ENCODE measurements around the gene RNF168.

Gene RNF168

GRCh38 chr3:196503196-196504076 is at the start of gene RNF168:
TSS of gene RNF168 (minus strand) at chr3:196503768. CDS start at chr3:196503173, 595 bp downstream.
- Histone ChIP-seq H3K27ac (ENCODE audit: extremely low read depth, low read depth, low read length) (peak within 1 kb of the TSS; percentile 89), H3K36me3 (ENCODE audit: control insufficient read depth in 2 of 2, insufficient read depth in 1 of 2, low read length in 2 of 2) (no peaks in the 10 kb centered on the region), H3K4me3 (ENCODE audit: low read depth, low read length) (peak within 1 kb of the TSS; percentile 91), H3K9me3 (ENCODE audit: control insufficient read depth, insufficient read depth, low read depth, low read length) (no peaks in the 10 kb centered on the region), H3K4me1 (ENCODE audit: control insufficient read depth, insufficient read depth, low read length) (no peaks in the 10 kb centered on the region)
- ChIA-PET POLR2A (interaction anchor here (0.5 to 1.1 kb wide), 3 partner anchors 14 to 345 kb away, joined by 3 to 10 read pairs (median 9); partner anchors contain the start of gene UBXN7), CTCF (interaction anchor here (1.0 kb wide), 1 partner anchor 11 kb away, joined by 5 read pairs; no protein-coding TSS in a partner anchor)
- TF ChIP-seq ZNF133 (tag by site-specific recombination; IDR thresholded peaks at IDR 0.05) (no peak), ZNF677 (tag by site-specific recombination; IDR thresholded peaks at IDR 0.05) (no peak), ZNF571 (tag by site-specific recombination; IDR thresholded peaks at IDR 0.05) (no peak), REST (tag by site-specific recombination; IDR thresholded peaks at IDR 0.05) (no peak), FEZF1 (tag by site-specific recombination; IDR thresholded peaks at IDR 0.05) (no peak), ZNF488 (tag by site-specific recombination; IDR thresholded peaks at IDR 0.05) (no peak), ZNF623 (tag by site-specific recombination; IDR thresholded peaks at IDR 0.05) (no peak), ZNF645 (tag by site-specific recombination; IDR thresholded peaks at IDR 0.05) (no peak), INSM2 (tag by site-specific recombination; IDR thresholded peaks at IDR 0.05) (peak; percentile 80), PRDM1 (tag by site-specific recombination; IDR thresholded peaks at IDR 0.05) (0 out of 2 replicates have a peak, but pooled peaks have one; percentile 9), KLF16 (tag by site-specific recombination; IDR thresholded peaks at IDR 0.05) (no peak), ZNF10 (tag by site-specific recombination; IDR thresholded peaks at IDR 0.05) (no peak), ZSCAN5A (tag by site-specific recombination; IDR thresholded peaks at IDR 0.05) (no peak), ZNF311 (tag by site-specific recombination; IDR thresholded peaks at IDR 0.05; ENCODE audit: borderline replicate concordance) (no peak), ZNF544 (tag by site-specific recombination; IDR thresholded peaks at IDR 0.05) (no peak), ZNF555 (tag by site-specific recombination; conservative IDR thresholded peaks at IDR 0.05) (no peak), AEBP2 (tag by site-specific recombination; IDR thresholded peaks at IDR 0.05; ENCODE audit: borderline replicate concordance) (no peak), ATF2 (tag by site-specific recombination; IDR thresholded peaks at IDR 0.05; ENCODE audit: low read depth) (no peak), ZNF335 (tag by site-specific recombination; conservative IDR thresholded peaks at IDR 0.05) (peak; percentile 49), PBX3 (CRISPR knock-in tag; IDR thresholded peaks at IDR 0.05) (peak; percentile 66; the same call in 1 of the 2 replicates), ZNF521 (tag by site-specific recombination; IDR thresholded peaks at IDR 0.05) (no peak), SCRT2 (tag by site-specific recombination; IDR thresholded peaks at IDR 0.05) (no peak), ZNF266 (tag by site-specific recombination; IDR thresholded peaks at IDR 0.05; ENCODE audit: low read depth) (no peak)

Data from HEK293 (cell line).